ENCODE data around the gene APEX1.

GRCh38 chr14:20422886-20423285, 32.1 kb upstream of the APEX1 start:
- TF ChIP-seq ZFP3 (CRISPR knock-in tag; IDR thresholded peaks at IDR 0.05) (no peak), PATZ1 (CRISPR knock-in tag; IDR thresholded peaks at IDR 0.05; ENCODE audit: borderline replicate concordance) (no peak), RARB (CRISPR knock-in tag; IDR thresholded peaks at IDR 0.05) (no peak), BACH2 (CRISPR knock-in tag; IDR thresholded peaks at IDR 0.05; ENCODE audit: borderline replicate concordance) (no peak), ZFP30 (CRISPR knock-in tag; IDR thresholded peaks at IDR 0.05) (no peak), GLIS3 (CRISPR knock-in tag; IDR thresholded peaks at IDR 0.05) (no peak), CREB5 (CRISPR knock-in tag; IDR thresholded peaks at IDR 0.05; ENCODE audit: low read depth) (no peak), POU6F1 (CRISPR knock-in tag; IDR thresholded peaks at IDR 0.05; ENCODE audit: borderline replicate concordance, low read depth) (no peak), ZC3H10 (CRISPR knock-in tag; IDR thresholded peaks at IDR 0.05) (no peak), CSDC2 (CRISPR knock-in tag; IDR thresholded peaks at IDR 0.05) (no peak), CSRNP3 (CRISPR knock-in tag; IDR thresholded peaks at IDR 0.05) (no peak), TSHZ2 (CRISPR knock-in tag; IDR thresholded peaks at IDR 0.05) (no peak)

Data from SK-N-SH treated with all-trans-retinoic acid at 6 μM for 48 hours (cell line).